CD14-positive monocyte (primary cell): ENCODE results near the gene OR13G1. TPM values are rescaled to one million over a fixed set of nuclear protein-coding genes. Genes with fewer than 3 reads are reported as not detected.
A peak's percentile ranks its signal among the peaks of the same experiment; 100 is the strongest.

Experiments used
- DNase-seq, 3 donors: peaks; one replicate each; pipeline ENCODE4 v3.0.0-alpha.2; 2011 to 2022
- H2AFZ ChIP-seq: 2 replicates; pipeline ENCODE4 v1.6.0; 2012; ENCODE audit warnings: mild to moderate bottlenecking, low read depth, low read length, inconsistent platforms; ENCODE audit not compliant: insufficient read depth, poor library complexity, severe bottlenecking
- H3K27ac ChIP-seq, 2 donors: 1 replicate in 1 of 2; 2 replicates in 1 of 2; pipeline ENCODE4 v1.5.1; 2012 to 2013; ENCODE audit warnings: low read length in 2 of 2, control low read depth in 1 of 2, inconsistent platforms in 1 of 2, low read depth in 1 of 2, mild to moderate bottlenecking in 1 of 2
- H3K27me3 ChIP-seq, 2 donors: one replicate each; pipeline versions ENCODE4 v1.6.0 to v1.6.1; 2011 to 2013; ENCODE audit warnings: low read length in 2 of 2; ENCODE audit not compliant: control insufficient read depth in 2 of 2, insufficient read depth in 2 of 2
- H3K36me3 ChIP-seq, 2 donors: replicated peaks in 1 of 2; 1 replicate in 1 of 2; 2 replicates in 1 of 2; pipeline versions ENCODE4 v1.5.1 to v1.6.1; 2012 to 2013; ENCODE audit warnings: low read length in 2 of 2, control low read depth in 1 of 2, inconsistent platforms in 1 of 2, mild to moderate bottlenecking in 1 of 2; ENCODE audit not compliant: insufficient read depth in 2 of 2, control insufficient read depth in 1 of 2
- H3K4me1 ChIP-seq, 2 donors: 1 replicate in 1 of 2; 2 replicates in 1 of 2; pipeline versions ENCODE4 v1.5.1 to v1.6.1; 2012 to 2013; ENCODE audit warnings: low read length in 2 of 2, control low read depth in 1 of 2, inconsistent platforms in 1 of 2, mild to moderate bottlenecking in 1 of 2, moderate library complexity in 1 of 2; ENCODE audit not compliant: insufficient read depth in 2 of 2, control insufficient read depth in 1 of 2
- H3K4me2 ChIP-seq: replicated peaks from 2 replicates; pipeline ENCODE3; 2012; ENCODE audit warnings: low read length, moderate library complexity, mild to moderate bottlenecking; ENCODE audit not compliant: poor library complexity, severe bottlenecking; ENCODE audit errors: extremely low read depth
- H3K4me3 ChIP-seq, 3 experiments: fragments of 200-600 bp in 1 of 3; sonication (generic) in 1 of 3; replicated peaks in 1 of 3; 1 replicate in 2 of 3; 2 replicates in 1 of 3; pipeline ENCODE4 v1.5.1; 2011 to 2013; ENCODE audit warnings: low read length in 3 of 3, mild to moderate bottlenecking in 3 of 3, control low read depth in 2 of 3, low read depth in 2 of 3, inconsistent platforms in 1 of 3, moderate library complexity in 1 of 3
- H3K79me2 ChIP-seq: 2 replicates; pipeline ENCODE4 v1.6.0; 2012; ENCODE audit warnings: mild to moderate bottlenecking, control low read depth, inconsistent platforms, low read length, moderate library complexity; ENCODE audit not compliant: insufficient read depth
- H3K9ac ChIP-seq: 2 replicates; pipeline ENCODE4 v1.6.0; 2017; ENCODE audit warnings: low read length, mild to moderate bottlenecking; ENCODE audit not compliant: insufficient read depth, poor library complexity, severe bottlenecking
- H3K9me3 ChIP-seq, 2 donors: replicated peaks in 1 of 2; 1 replicate in 1 of 2; 2 replicates in 1 of 2; pipeline versions ENCODE4 v1.5.1 to v1.6.1; 2012 to 2013; ENCODE audit warnings: low read length in 2 of 2, control low read depth in 1 of 2; ENCODE audit not compliant: control insufficient read depth in 1 of 2, insufficient read depth in 1 of 2
- H4K20me1 ChIP-seq: 2 replicates; pipeline ENCODE4 v1.6.0; 2012; ENCODE audit warnings: mild to moderate bottlenecking, low read length, control low read depth, moderate library complexity; ENCODE audit not compliant: insufficient read depth
- H3K27ac Mint-ChIP-seq, 7 donors: one replicate each; pipeline ENCODE4 v1.8.0; 2020; ENCODE audit warnings: mild to moderate bottlenecking in 7 of 7, mixed read lengths in 7 of 7, moderate library complexity in 6 of 7, inconsistent platforms in 2 of 7
- H3K27me3 Mint-ChIP-seq, 3 donors: one replicate each; pipeline ENCODE4 v1.8.0; 2021 to 2022; ENCODE audit warnings: low read depth in 3 of 3, mild to moderate bottlenecking in 3 of 3, mixed read lengths in 3 of 3, moderate library complexity in 3 of 3, inconsistent platforms in 1 of 3
- H3K36me3 Mint-ChIP-seq, 2 donors: one replicate each; pipeline ENCODE4 v1.8.0; 2020; ENCODE audit warnings: mixed read lengths in 2 of 2, inconsistent platforms in 1 of 2, mild to moderate bottlenecking in 1 of 2
- H3K4me1 Mint-ChIP-seq: one replicate; pipeline ENCODE4 v1.8.0; 2020; ENCODE audit warnings: mild to moderate bottlenecking, mixed read lengths
- H3K4me3 Mint-ChIP-seq, 2 donors: one replicate each; pipeline ENCODE4 v1.8.0; 2020; ENCODE audit warnings: mild to moderate bottlenecking in 2 of 2, mixed read lengths in 2 of 2, moderate library complexity in 1 of 2
- H3K9me3 Mint-ChIP-seq, 7 donors: one replicate each; pipeline ENCODE4 v1.8.0; 2020 to 2022; ENCODE audit warnings: mixed read lengths in 7 of 7, mild to moderate bottlenecking in 6 of 7, moderate library complexity in 6 of 7, inconsistent platforms in 2 of 7
- CTCF ChIP-seq: fragments of 200-600 bp; IDR thresholded peaks from one replicate; pipeline ENCODE4 v1.8.0; 2022; ENCODE audit warnings: antibody characterized with exemption, mild to moderate bottlenecking
- WGBS: methylation state at CpG from one replicate; pipeline ENCODE4 v1.1.5; 2013; ENCODE audit warnings: missing lambda C conversion rate; ENCODE audit not compliant: insufficient coverage; 5-methylcytosine and 5-hydroxymethylcytosine counted together
- intact Hi-C, 2 donors: fragments of 100-400 bp; cut with micrococcal nuclease; formaldehyde crosslinking; loops; one replicate each; pipeline versions ENCODE4 v1.15.0 to v1.15.1; 2023
- polyA plus RNA-seq, 3 donors: library from polyadenylated mRNA; depleted of rRNA in 1 of 3; unstranded in 2 of 3; stranded (reverse) in 1 of 3; fragments of 300-500 nt in 2 of 3; fragments of >200 nt in 1 of 3; fragmentation: Illumina TruSeq in 2 of 3; gene quantifications; 1 replicate in 2 of 3; 2 replicates in 1 of 3; pipeline ENCODE4 v1.2.3, GENCODE V29; 2012 to 2021

The OR13G1 gene
- polyA plus RNA-seq, 3 donors = not detected

DNA sequence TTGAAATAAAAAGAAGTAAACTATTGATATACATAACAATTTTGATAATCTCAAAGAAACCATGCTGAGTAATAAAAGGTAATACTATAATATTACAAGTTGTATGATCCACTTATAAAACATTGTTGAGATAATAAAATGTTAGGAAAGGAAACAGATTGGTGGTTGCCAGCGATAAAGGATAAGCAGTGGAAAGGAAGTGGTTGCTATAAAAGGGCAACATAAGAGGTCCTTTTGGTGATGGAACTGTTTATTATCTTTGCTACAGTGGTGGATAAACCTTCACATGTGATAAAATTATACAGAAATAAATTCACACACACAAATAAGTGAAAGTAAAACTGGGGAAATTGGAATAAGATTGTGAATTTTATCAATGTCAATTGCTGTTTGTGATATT lies 21.8 kb upstream of the OR13G1 start:
- H3K27me3 ChIP-seq = no peaks in the 10 kb centered on the region
- 0% methylated on average over 1 of the region's 1 CpG for WGBS
- no peaks in the 10 kb centered on the region for H4K20me1 ChIP-seq
- Mint-ChIP-seq H3K27ac (no peak overlapping the region), H3K36me3 (no peaks in the 10 kb centered on the region), H3K27me3 (no peaks in the 10 kb centered on the region), H3K9me3 (peaks cover 0 to 16% (median 4%) of the 10 kb centered on the region in 7 donors), H3K4me1 (no peaks in the 10 kb centered on the region), H3K4me3 (no peak overlapping the region)
- no peaks in the 10 kb centered on the region for H3K9me3 ChIP-seq
- H3K4me3 ChIP-seq = no peak overlapping the region
- H3K27ac ChIP-seq = no peak overlapping the region
- H2AFZ ChIP-seq = no peak overlapping the region
- H3K9ac ChIP-seq = no peak overlapping the region
- intact Hi-C loops = no loop called here
- H3K4me2 ChIP-seq = no peak overlapping the region
- no peaks in the 10 kb centered on the region for H3K36me3 ChIP-seq
- H3K79me2 ChIP-seq = no peaks in the 10 kb centered on the region
- DNase-seq = no peak
- no peak for TF ChIP-seq CTCF
- no peaks in the 10 kb centered on the region for H3K4me1 ChIP-seq

DNA sequence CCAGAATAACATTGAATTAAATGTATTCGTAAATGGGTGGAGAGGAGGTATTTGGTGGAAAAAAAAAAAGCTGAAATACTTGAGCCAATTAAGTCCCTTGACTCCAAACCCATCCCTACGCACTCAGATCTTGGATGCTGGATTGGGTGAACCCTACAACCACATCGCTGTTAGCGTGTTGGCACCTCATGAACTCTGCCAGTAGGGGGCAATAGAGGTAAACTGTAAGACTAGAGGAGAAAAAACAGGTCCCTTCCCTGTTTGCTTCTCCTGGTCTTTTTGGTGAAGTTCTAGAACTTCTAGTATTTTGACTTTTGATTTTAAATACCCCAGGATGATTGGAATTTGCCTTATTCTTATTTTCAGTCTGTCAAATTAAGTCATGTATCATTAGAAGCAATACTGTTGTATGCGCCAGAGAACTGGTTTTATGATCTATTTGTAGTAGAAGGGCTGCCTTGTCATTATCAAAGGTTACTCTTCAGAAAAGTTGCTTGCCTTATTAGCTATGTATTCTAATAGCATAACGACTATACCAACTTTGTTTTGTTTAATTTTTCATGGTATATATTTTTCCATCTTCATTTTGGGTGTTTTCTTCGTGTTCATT lies 1.9 kb upstream of the OR13G1 start:
- H3K36me3 Mint-ChIP-seq = no peaks in the 10 kb centered on the region
- WGBS = no CpG with 5 or more reads among the region's 7 CpGs
- Histone ChIP-seq H4K20me1 (no peaks in the 10 kb centered on the region), H3K4me3 (no peak overlapping the region), H3K4me2 (no peak overlapping the region), H3K9me3 (no peaks in the 10 kb centered on the region), H2AFZ (no peak overlapping the region), H3K36me3 (no peaks in the 10 kb centered on the region), H3K9ac (no peak overlapping the region), H3K79me2 (no peaks in the 10 kb centered on the region), H3K27ac (no peak overlapping the region), H3K27me3 (no peaks in the 10 kb centered on the region), H3K4me1 (no peaks in the 10 kb centered on the region)
- DNase-seq = peak; percentile 21 to 39 (median 35)
- H3K9me3 Mint-ChIP-seq = peaks cover 0 to 1% (median 0%) of the 10 kb centered on the region in 7 donors
- peak; percentile 96 for TF ChIP-seq CTCF
- H3K4me1 Mint-ChIP-seq = no peaks in the 10 kb centered on the region
- H3K27me3 Mint-ChIP-seq = peaks cover 0 to 3% (median 0%) of the 10 kb centered on the region in 3 donors
- H3K4me3 Mint-ChIP-seq = no peak overlapping the region
- intact Hi-C loops = no loop called here
- H3K27ac Mint-ChIP-seq = no peak overlapping the region
